GM21528 (cell line): Measurements from ENCODE around the gene ZFP1.

Experiments used
- ATAC-seq: cut with Tn5 transposase; IDR thresholded peaks from one replicate; pipeline ENCODE4 v1.9.1; 2021; ENCODE audit warnings: mild to moderate bottlenecking, moderate library complexity; ENCODE audit not compliant: unreplicated experiment, low FRiP score

The ZFP1 gene

GRCh38 chr16:75148311-75149195 lies at the start of gene ZFP1:
ZFP1 (plus strand) TSS chr16:75148524; CDS start chr16:75152952, 4,428 bp downstream.
- peak; percentile 85 for ATAC-seq

GRCh38 chr16:75099075-75099667 lies 49.2 kb upstream of the ZFP1 start:
- ATAC-seq = no peak

GRCh38 chr16:75099738-75100602 lies 48.4 kb upstream of the ZFP1 start:
- no peak for ATAC-seq

GRCh38 chr16:75100603-75100990 lies 47.7 kb upstream of the ZFP1 start:
- ATAC-seq = no peak

GRCh38 chr16:75101635-75102034 lies 46.7 kb upstream of the ZFP1 start:
- ATAC-seq = no peak

GRCh38 chr16:75102595-75102994 lies 45.7 kb upstream of the ZFP1 start:
- ATAC-seq = no peak

- ATAC-seq = no peak
These were observed 44.3 kb upstream of the ZFP1 start for GRCh38 chr16:75103994-75104393.

GRCh38 chr16:75104836-75105235 lies 43.5 kb upstream of the ZFP1 start:
- no peak for ATAC-seq

- ATAC-seq = no peak
These were observed 42.8 kb upstream of the ZFP1 start for GRCh38 chr16:75105306-75106061.

GRCh38 chr16:75106351-75107274 lies 41.7 kb upstream of the ZFP1 start:
- ATAC-seq = no peak

- no peak for ATAC-seq
These were observed 40.8 kb upstream of the ZFP1 start for GRCh38 chr16:75107505-75107904.

GRCh38 chr16:75108792-75109731 lies 39.3 kb upstream of the ZFP1 start:
- ATAC-seq = no peak

- no peak for ATAC-seq
These were observed 38.5 kb upstream of the ZFP1 start for GRCh38 chr16:75109732-75110243.

- ATAC-seq = peak; percentile 66
These were observed 37.4 kb upstream of the ZFP1 start for GRCh38 chr16:75110637-75111513.

GRCh38 chr16:75111514-75111940 lies 36.8 kb upstream of the ZFP1 start:
- ATAC-seq = no peak

GRCh38 chr16:75111961-75112733 lies 36.2 kb upstream of the ZFP1 start:
- ATAC-seq = no peak
